Spleen (tissue), 11 donors: Measurements from ENCODE around the gene PUS10. TPM values are rescaled to one million over a fixed set of nuclear protein-coding genes. Genes with fewer than 3 reads are reported as not detected.
"Not testable (repeated sequence)": the region's sequence is repeated elsewhere in the genome, so short reads cannot be mapped to it uniquely, and the experiment has no call there.

Experiments
- DNase-seq: peaks from one replicate; pipeline ENCODE4 v3.0.0-alpha.2; 2020
- H3K27ac ChIP-seq, 8 donors: fragments of 200-600 bp; sonication (generic) in 7 of 8; 1 replicate in 4 of 8; 2 replicates in 4 of 8; pipeline versions ENCODE4 v1.5.0 to v1.8.0; 2016 to 2021; ENCODE audit warnings: inconsistent platforms in 4 of 8, mild to moderate bottlenecking in 4 of 8, moderate library complexity in 1 of 8
- H3K27me3 ChIP-seq, 7 donors: fragments of 200-600 bp; sonication (generic) in 6 of 7; replicated peaks in 1 of 7; 1 replicate in 4 of 7; 2 replicates in 3 of 7; pipeline versions ENCODE4 v1.5.0 to v1.8.0; 2016 to 2021; ENCODE audit warnings: inconsistent platforms in 3 of 7, mild to moderate bottlenecking in 1 of 7
- H3K36me3 ChIP-seq, 6 donors: fragments of 200-600 bp; sonication (generic) in 5 of 6; 1 replicate in 4 of 6; 2 replicates in 2 of 6; pipeline versions ENCODE4 v1.5.0 to v1.8.0; 2016 to 2021; ENCODE audit warnings: inconsistent platforms in 2 of 6
- H3K4me1 ChIP-seq, 6 donors: fragments of 200-600 bp; sonication (generic) in 5 of 6; 1 replicate in 3 of 6; 2 replicates in 3 of 6; pipeline versions ENCODE4 v1.5.0 to v1.8.0; 2016 to 2021; ENCODE audit warnings: inconsistent platforms in 3 of 6
- H3K4me3 ChIP-seq, 8 donors: fragments of 200-600 bp; sonication (generic) in 7 of 8; 1 replicate in 4 of 8; 2 replicates in 4 of 8; pipeline versions ENCODE4 v1.5.0 to v1.8.0; 2016 to 2021; ENCODE audit warnings: inconsistent platforms in 4 of 8, mild to moderate bottlenecking in 4 of 8, moderate library complexity in 2 of 8
- H3K9me3 ChIP-seq, 8 donors: fragments of 200-600 bp; sonication (generic) in 7 of 8; 1 replicate in 4 of 8; 2 replicates in 4 of 8; pipeline versions ENCODE4 v1.5.0 to v1.8.0; 2016 to 2021; ENCODE audit warnings: inconsistent platforms in 4 of 8
- CTCF ChIP-seq, 11 experiments: fragments of 200-600 bp in 7 of 11; fragments of 450-650 bp in 4 of 11; sonication (generic) in 4 of 11; IDR thresholded peaks in 8 of 11; conservative IDR thresholded peaks in 3 of 11; 1 replicate in 7 of 11; 2 replicates in 4 of 11; pipeline versions ENCODE4 v1.4.0 to v1.8.0; 2016 to 2021; ENCODE audit warnings: antibody characterized with exemption in 11 of 11, inconsistent platforms in 4 of 11, mild to moderate bottlenecking in 1 of 11
- POLR2A ChIP-seq, 3 donors: fragments of 450-650 bp; IDR thresholded peaks; one replicate each; pipeline ENCODE4 v1.5.1; 2017; ENCODE audit warnings: antibody characterized with exemption in 3 of 3, mild to moderate bottlenecking in 1 of 3
- POLR2AphosphoS5 ChIP-seq, 3 donors: sonication (generic); formaldehyde crosslinking; IDR thresholded peaks; one replicate each; pipeline ENCODE4 v1.5.1; 2017; ENCODE audit warnings: antibody characterized with exemption in 3 of 3
- WGBS, 5 donors: extraction: QIAGEN DNeasy Blood & Tissue Kit in 3 of 5; methylation state at CpG; one replicate each; pipeline versions ENCODE4 v1.1.5 to v1.1.7; 2013 to 2018; 5-methylcytosine and 5-hydroxymethylcytosine counted together
- intact Hi-C: fragments of 100-400 bp; cut with DNase I; formaldehyde crosslinking; loops from one replicate; pipeline ENCODE4 v1.15.0; 2023; ENCODE audit warnings: low total_unique reads
- polyA plus RNA-seq, 3 donors: library from polyadenylated mRNA; stranded (reverse); fragments of 200-250 nt; gene quantifications; one replicate each; pipeline ENCODE4 v1.2.1, GENCODE V29; 2013
- total RNA-seq, 7 donors: library from RNA; depleted of rRNA in 3 of 7; stranded (reverse); fragments of >200 nt in 3 of 7; fragmentation: NEBNext Ultra II Directional in 4 of 7; extraction: Animal tissue kit (Norgen Biotek cat#: 25700) in 4 of 7; gene quantifications; one replicate each; pipeline versions ENCODE4 v1.1.0 to v1.2.1, GENCODE V29; 2016 to 2021
- donor health status: healthy with polysubstance abuse.
- donor health status: DM: no; HTN: no; CAD: no; lungs with moderate emphysema.
- donor health status: DM: no; HTN: no; CAD: no.
- donor health status: Bipolar disorder and iron deficiency.
- donor health status: healthy.
- donor health status: DM: no; HTN: no; CAD: no.
- donor health status: DM: yes; HTN: yes; CAD: no.

Gene PUS10
- total and polyA plus RNA-seq, 10 donors: 3.5 to 12.6 (median 6.4) TPM

DNA sequence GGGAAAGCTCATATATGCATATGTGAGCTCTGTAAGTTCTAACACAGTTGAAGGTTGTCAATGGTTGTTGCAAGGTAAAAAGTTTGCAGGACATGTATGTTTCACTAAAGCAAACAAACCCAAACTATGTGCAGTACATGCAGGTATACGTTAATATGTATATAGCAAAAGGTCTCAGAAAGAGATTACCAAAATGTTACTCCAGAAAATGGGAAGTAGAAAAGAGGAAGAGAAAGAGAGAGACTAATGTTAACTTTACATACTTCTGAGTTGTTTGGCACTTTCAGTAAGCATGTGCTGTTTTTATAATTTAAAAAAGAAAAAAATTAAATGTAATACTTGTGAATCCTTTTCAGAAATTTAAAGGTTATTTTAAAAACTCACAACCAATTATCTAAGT, 33.3 kb downstream of the PUS10 start:
- H3K4me1 ChIP-seq: peaks cover 0 to 54% (median 35%) of the 10 kb centered on the region in 6 donors
- H3K9me3 ChIP-seq: no peaks in the 10 kb centered on the region
- H3K27me3 ChIP-seq: no peaks in the 10 kb centered on the region
- WGBS, 5 donors: 29 to 55% (median 43%) methylated on average over 1 of the region's 1 CpG
- intact Hi-C loops: no loop called here
- TF ChIP-seq CTCF (IDR thresholded peaks at IDR 0.05 in 8 of 11, conservative IDR thresholded peaks at IDR 0.05 in 3 of 11) (no peak), POLR2AphosphoS5 (IDR thresholded peaks at IDR 0.05) (no peak), POLR2A (IDR thresholded peaks at IDR 0.05) (no peak)
- no peaks in the 10 kb centered on the region for H3K36me3 ChIP-seq
- DNase-seq: no peak
- peak overlapping the region in 1 of 8 donors; percentile 15 for H3K4me3 ChIP-seq
- H3K27ac ChIP-seq: peak overlapping the region in 7 of 8 donors; percentile 5 to 47 (median 30)

GRCh38 chr2:60982066-60982465, 36.0 kb downstream of the PUS10 start:
- H3K36me3 ChIP-seq, intact Hi-C loops, H3K9me3 ChIP-seq, H3K27ac ChIP-seq, H3K27me3 ChIP-seq, DNase-seq, H3K4me3 ChIP-seq: not testable (repeated sequence)
- 94 to 99% (median 98%) methylated on average over 3 of the region's 3 CpGs for WGBS, 5 donors
- peaks cover 0 to 53% (median 32%) of the 10 kb centered on the region in 6 donors for H3K4me1 ChIP-seq

DNA sequence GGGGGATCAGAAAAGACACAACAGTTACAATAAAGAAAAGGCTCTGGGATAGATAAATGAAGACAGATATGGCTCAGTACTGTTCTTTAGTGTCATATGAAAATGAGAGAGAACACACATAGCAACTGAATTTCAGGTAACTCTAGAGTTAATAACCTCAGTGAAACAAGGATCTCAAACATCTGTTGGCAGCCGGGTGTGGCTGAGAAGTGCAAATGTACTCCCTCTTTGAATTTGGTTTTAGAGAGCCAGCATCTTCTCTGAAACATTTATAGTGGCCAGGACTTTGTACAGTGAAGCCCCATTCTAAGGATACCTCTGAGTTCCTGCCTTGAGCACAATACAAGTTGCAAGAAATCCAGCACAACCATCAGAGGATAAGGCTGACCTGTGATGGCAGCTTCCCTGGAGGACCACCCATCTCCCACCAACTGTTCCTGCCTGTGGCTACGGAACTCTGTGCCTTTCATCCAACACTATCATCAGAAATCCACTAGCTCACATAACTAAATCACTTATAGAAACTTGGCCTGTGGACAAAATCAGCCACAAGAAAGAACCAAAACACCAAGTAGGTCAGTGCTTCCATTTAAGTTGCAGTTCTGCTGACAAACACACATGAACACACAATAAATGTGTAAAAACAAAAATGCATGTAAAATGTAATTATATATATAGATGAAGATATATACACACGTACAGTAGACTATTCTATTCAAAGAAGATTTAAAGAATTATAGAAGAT, 37.8 kb downstream of the PUS10 start:
- 74 to 95% (median 84%) methylated on average over 3 of the region's 3 CpGs for WGBS, 5 donors
- TF ChIP-seq CTCF (IDR thresholded peaks at IDR 0.05 in 8 of 11, conservative IDR thresholded peaks at IDR 0.05 in 3 of 11) (no peak), POLR2A (IDR thresholded peaks at IDR 0.05) (no peak), POLR2AphosphoS5 (IDR thresholded peaks at IDR 0.05) (no peak)
- peaks cover 0 to 35% (median 23%) of the 10 kb centered on the region in 6 donors for H3K4me1 ChIP-seq
- H3K27ac ChIP-seq: no peak overlapping the region
- no peak overlapping the region for H3K4me3 ChIP-seq
- DNase-seq: no peak
- no peaks in the 10 kb centered on the region for H3K36me3 ChIP-seq
- intact Hi-C loops: no loop called here
- no peaks in the 10 kb centered on the region for H3K27me3 ChIP-seq
- H3K9me3 ChIP-seq: no peaks in the 10 kb centered on the region

- intact Hi-C loops: no loop called here
- Histone ChIP-seq H3K4me3 (no peak overlapping the region), H3K4me1 (peaks cover 0 to 25% (median 12%) of the 10 kb centered on the region in 6 donors), H3K27me3 (no peaks in the 10 kb centered on the region), H3K36me3 (no peaks in the 10 kb centered on the region), H3K9me3 (no peaks in the 10 kb centered on the region), H3K27ac (no peak overlapping the region)
- no peak for DNase-seq
- TF ChIP-seq POLR2A (IDR thresholded peaks at IDR 0.05) (no peak), CTCF (IDR thresholded peaks at IDR 0.05 in 8 of 11, conservative IDR thresholded peaks at IDR 0.05 in 3 of 11) (no peak), POLR2AphosphoS5 (IDR thresholded peaks at IDR 0.05) (no peak)
- 31 to 65% (median 53%) methylated on average over 4 of the region's 4 CpGs for WGBS, 5 donors
Measured at GRCh38 chr2:60979231-60979630, 38.8 kb downstream of the PUS10 start.
